ENCODE results near the gene DUSP8.

DNA sequence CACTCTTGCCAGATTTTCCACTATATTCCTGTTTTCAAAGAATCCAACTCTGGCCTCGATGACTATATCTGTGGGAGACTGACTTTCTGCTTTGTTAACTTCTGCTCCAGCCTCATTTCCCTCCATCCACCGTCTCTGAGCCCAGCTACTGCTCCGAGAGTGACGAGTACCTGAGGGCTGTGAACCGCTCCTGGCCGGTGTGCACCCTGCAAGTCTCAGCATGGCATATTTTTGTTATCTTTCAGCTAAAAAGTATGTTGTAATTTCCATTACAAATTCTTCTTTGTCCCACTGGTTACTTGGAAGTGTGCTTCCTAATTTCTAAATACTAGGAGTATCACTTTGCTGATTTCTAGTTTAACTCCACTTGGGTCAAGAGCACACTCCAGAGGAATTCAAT, 49.0 kb downstream of the DUSP8 start:
- TF ChIP-seq CEBPB (IDR thresholded peaks at IDR 0.05; ENCODE audit: low read depth) (no peak), EZH2 (IDR thresholded peaks at IDR 0.05) (no peak), EZH2phosphoT487 (IDR thresholded peaks at IDR 0.05; ENCODE audit: borderline replicate concordance) (no peak), CBX3 (IDR thresholded peaks at IDR 0.05; ENCODE audit: low read depth) (no peak), POLR2A (IDR thresholded peaks at IDR 0.05; ENCODE audit: borderline replicate concordance, extremely low read depth, insufficient read depth, insufficient read length) (no peak), POLR2AphosphoS5 (IDR thresholded peaks at IDR 0.05; ENCODE audit: low read depth, low read length) (no peak), RAD21 (IDR thresholded peaks at IDR 0.05; ENCODE audit: low read depth) (no peak), ZNF274 (IDR thresholded peaks at IDR 0.05; ENCODE audit: low read depth, low read length) (no peak), SP1 (IDR thresholded peaks at IDR 0.05; ENCODE audit: low read depth) (no peak), EGR1 (IDR thresholded peaks at IDR 0.05; ENCODE audit: low read depth) (no peak)
- TF ChIP-seq, protein P1, sequence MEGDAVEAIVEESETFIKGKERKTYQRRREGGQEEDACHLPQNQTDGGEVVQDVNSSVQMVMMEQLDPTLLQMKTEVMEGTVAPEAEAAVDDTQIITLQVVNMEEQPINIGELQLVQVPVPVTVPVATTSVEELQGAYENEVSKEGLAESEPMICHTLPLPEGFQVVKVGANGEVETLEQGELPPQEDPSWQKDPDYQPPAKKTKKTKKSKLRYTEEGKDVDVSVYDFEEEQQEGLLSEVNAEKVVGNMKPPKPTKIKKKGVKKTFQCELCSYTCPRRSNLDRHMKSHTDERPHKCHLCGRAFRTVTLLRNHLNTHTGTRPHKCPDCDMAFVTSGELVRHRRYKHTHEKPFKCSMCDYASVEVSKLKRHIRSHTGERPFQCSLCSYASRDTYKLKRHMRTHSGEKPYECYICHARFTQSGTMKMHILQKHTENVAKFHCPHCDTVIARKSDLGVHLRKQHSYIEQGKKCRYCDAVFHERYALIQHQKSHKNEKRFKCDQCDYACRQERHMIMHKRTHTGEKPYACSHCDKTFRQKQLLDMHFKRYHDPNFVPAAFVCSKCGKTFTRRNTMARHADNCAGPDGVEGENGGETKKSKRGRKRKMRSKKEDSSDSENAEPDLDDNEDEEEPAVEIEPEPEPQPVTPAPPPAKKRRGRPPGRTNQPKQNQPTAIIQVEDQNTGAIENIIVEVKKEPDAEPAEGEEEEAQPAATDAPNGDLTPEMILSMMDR (IDR thresholded peaks at IDR 0.05 in 2 of 3, conservative IDR thresholded peaks at IDR 0.05 in 1 of 3; ENCODE audit: borderline replicate concordance in 1 of 3, insufficient read depth in 1 of 3, low read depth in 2 of 3, low read length in 2 of 3) = no peak
- TF ChIP-seq, protein P2, sequence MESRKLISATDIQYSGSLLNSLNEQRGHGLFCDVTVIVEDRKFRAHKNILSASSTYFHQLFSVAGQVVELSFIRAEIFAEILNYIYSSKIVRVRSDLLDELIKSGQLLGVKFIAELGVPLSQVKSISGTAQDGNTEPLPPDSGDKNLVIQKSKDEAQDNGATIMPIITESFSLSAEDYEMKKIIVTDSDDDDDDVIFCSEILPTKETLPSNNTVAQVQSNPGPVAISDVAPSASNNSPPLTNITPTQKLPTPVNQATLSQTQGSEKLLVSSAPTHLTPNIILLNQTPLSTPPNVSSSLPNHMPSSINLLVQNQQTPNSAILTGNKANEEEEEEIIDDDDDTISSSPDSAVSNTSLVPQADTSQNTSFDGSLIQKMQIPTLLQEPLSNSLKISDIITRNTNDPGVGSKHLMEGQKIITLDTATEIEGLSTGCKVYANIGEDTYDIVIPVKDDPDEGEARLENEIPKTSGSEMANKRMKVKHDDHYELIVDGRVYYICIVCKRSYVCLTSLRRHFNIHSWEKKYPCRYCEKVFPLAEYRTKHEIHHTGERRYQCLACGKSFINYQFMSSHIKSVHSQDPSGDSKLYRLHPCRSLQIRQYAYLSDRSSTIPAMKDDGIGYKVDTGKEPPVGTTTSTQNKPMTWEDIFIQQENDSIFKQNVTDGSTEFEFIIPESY (IDR thresholded peaks at IDR 0.05; ENCODE audit: extremely low read depth, insufficient replicate concordance, low read length) = no peak
- TF ChIP-seq, protein P3, sequence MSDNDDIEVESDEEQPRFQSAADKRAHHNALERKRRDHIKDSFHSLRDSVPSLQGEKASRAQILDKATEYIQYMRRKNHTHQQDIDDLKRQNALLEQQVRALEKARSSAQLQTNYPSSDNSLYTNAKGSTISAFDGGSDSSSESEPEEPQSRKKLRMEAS (IDR thresholded peaks at IDR 0.05) = no peak
- TF ChIP-seq, protein P4, sequence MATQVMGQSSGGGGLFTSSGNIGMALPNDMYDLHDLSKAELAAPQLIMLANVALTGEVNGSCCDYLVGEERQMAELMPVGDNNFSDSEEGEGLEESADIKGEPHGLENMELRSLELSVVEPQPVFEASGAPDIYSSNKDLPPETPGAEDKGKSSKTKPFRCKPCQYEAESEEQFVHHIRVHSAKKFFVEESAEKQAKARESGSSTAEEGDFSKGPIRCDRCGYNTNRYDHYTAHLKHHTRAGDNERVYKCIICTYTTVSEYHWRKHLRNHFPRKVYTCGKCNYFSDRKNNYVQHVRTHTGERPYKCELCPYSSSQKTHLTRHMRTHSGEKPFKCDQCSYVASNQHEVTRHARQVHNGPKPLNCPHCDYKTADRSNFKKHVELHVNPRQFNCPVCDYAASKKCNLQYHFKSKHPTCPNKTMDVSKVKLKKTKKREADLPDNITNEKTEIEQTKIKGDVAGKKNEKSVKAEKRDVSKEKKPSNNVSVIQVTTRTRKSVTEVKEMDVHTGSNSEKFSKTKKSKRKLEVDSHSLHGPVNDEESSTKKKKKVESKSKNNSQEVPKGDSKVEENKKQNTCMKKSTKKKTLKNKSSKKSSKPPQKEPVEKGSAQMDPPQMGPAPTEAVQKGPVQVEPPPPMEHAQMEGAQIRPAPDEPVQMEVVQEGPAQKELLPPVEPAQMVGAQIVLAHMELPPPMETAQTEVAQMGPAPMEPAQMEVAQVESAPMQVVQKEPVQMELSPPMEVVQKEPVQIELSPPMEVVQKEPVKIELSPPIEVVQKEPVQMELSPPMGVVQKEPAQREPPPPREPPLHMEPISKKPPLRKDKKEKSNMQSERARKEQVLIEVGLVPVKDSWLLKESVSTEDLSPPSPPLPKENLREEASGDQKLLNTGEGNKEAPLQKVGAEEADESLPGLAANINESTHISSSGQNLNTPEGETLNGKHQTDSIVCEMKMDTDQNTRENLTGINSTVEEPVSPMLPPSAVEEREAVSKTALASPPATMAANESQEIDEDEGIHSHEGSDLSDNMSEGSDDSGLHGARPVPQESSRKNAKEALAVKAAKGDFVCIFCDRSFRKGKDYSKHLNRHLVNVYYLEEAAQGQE (IDR thresholded peaks at IDR 0.05; ENCODE audit: low read depth) = no peak

All from HCT116 (cell line).